ENCODE data around the gene INPP5A.

DNA sequence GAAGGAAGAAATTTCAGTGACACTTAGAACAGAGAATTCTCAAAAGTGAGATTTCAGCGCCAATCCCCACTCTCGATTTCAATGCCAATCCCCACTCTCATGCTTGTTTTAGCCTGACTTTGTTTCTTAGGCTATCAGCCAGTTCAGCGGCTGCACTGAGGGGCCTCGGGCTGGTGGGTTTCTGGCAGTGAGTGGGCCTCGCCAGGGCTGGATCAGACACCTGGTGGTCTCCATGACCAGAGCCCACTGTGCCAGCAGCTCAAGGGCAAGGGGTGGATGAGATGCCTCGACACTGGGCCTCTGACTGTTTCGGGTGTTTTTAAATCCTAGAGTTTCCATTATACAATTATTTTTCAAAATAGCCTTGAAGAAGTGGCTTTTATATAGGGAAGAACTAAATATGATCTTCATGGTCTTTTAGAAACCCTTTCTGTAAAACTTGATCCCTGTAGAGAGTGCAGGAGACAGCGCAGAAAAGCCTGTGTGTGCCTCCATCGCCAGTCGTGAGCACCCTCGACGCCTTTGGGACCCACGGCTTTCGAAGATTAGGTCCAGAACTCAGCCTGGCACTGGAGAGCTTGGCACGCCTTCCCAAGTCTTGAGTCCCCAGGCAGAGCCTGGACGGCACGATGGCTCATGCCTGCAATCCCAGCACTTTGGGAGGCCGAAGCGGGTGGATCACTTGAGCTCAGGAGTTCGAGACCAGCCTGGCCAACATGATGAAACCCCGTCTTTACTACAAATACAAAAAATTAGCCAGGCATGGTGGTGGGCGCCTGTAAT is 76.2 kb downstream of the INPP5A start:
- TF ChIP-seq, protein P1, sequence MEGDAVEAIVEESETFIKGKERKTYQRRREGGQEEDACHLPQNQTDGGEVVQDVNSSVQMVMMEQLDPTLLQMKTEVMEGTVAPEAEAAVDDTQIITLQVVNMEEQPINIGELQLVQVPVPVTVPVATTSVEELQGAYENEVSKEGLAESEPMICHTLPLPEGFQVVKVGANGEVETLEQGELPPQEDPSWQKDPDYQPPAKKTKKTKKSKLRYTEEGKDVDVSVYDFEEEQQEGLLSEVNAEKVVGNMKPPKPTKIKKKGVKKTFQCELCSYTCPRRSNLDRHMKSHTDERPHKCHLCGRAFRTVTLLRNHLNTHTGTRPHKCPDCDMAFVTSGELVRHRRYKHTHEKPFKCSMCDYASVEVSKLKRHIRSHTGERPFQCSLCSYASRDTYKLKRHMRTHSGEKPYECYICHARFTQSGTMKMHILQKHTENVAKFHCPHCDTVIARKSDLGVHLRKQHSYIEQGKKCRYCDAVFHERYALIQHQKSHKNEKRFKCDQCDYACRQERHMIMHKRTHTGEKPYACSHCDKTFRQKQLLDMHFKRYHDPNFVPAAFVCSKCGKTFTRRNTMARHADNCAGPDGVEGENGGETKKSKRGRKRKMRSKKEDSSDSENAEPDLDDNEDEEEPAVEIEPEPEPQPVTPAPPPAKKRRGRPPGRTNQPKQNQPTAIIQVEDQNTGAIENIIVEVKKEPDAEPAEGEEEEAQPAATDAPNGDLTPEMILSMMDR (IDR thresholded peaks at IDR 0.05): no peak
- TF ChIP-seq EZH2 (IDR thresholded peaks at IDR 0.05; ENCODE audit: borderline replicate concordance, insufficient read depth, low read depth, low read length, poor library complexity, severe bottlenecking): no peak
